ENCODE measurements around the gene HNF1A.

DNA sequence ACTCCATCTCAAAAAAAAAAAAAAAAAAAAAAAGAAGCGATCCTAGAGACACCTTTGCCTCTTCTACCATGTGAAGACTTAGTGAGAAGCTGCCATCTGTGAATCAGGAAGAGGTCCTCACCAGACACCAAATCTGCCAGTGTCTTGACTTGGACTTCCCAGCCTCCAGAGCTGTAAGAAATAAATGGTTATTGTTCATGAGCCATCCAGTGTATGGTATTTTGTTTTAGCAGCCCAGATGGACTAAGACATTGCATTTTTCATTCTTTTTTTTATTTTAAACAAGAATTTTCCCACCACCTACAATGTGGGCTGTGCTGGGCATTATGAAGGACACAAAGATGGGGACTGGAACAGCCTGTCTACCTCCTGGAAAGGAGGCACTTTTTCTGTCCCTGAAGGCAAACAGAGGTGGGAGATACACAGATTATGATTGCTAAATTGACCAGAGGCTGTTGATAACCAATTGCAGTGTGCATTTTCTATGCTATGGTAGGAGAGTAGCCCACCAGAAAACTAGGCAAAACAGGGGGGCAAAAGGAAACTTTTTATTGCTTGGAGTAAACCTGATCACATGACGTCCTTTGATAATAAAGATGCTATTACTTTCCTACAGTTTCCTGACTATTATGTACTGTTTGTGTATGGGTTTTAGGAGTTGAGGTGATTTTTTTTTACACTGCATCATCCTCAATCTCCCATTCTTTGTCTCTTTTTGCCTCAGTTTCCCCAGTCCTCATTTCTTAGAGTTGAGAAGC, 40.7 kb downstream of the HNF1A start:
- TF ChIP-seq, protein P1, sequence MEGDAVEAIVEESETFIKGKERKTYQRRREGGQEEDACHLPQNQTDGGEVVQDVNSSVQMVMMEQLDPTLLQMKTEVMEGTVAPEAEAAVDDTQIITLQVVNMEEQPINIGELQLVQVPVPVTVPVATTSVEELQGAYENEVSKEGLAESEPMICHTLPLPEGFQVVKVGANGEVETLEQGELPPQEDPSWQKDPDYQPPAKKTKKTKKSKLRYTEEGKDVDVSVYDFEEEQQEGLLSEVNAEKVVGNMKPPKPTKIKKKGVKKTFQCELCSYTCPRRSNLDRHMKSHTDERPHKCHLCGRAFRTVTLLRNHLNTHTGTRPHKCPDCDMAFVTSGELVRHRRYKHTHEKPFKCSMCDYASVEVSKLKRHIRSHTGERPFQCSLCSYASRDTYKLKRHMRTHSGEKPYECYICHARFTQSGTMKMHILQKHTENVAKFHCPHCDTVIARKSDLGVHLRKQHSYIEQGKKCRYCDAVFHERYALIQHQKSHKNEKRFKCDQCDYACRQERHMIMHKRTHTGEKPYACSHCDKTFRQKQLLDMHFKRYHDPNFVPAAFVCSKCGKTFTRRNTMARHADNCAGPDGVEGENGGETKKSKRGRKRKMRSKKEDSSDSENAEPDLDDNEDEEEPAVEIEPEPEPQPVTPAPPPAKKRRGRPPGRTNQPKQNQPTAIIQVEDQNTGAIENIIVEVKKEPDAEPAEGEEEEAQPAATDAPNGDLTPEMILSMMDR (IDR thresholded peaks at IDR 0.05; ENCODE audit: low read depth, low read length) = no peak
- TF ChIP-seq EZH2phosphoT487 (IDR thresholded peaks at IDR 0.05; ENCODE audit: low read depth) = no peak

Data from OCI-LY3 (cell line).